Endothelial cell of umbilical vein (primary cell): Measurements from ENCODE around the gene CFL1. TPM values are rescaled to one million over a fixed set of nuclear protein-coding genes. Genes with fewer than 3 reads are reported as not detected.

Experiments
- BruUV-seq: library from RNA; stranded (reverse); fragments of 400-500 nt; replicated peaks from 2 replicates; lab custom pipeline; 2021; lab: Mats Ljungman, UMichigan
- CTCF ChIA-PET: fragments of 300-600, 350-600 bp; sonication (Branson Sonifier 250); formaldehyde crosslinking; loops from one replicate; lab custom pipeline; 2021; ENCODE audit warnings: antibody characterized with exemption, inconsistent platforms; lab: Charles Lee
- POLR2A ChIA-PET: fragments of 300-600, 350-600 bp; sonication (Branson Sonifier 250); formaldehyde crosslinking; loops from one replicate; lab custom pipeline; 2021; ENCODE audit warnings: antibody characterized with exemption, inconsistent platforms; lab: Charles Lee
- DNase-seq: peaks from one replicate; pipeline ENCODE4 v3.0.0-alpha.2; 2011; ENCODE audit warnings: low read depth, low spot score
- FAIRE-seq: peaks from 2 replicates; lab custom pipeline; 2011; peaks lifted over from hg19 to GRCh38; lab: Jason Lieb, UNC
- H2AFZ ChIP-seq: 2 replicates; pipeline ENCODE4 v1.6.0; 2012; ENCODE audit warnings: low read depth, low read length, control low read depth, inconsistent platforms
- H3K27ac ChIP-seq: 2 replicates; pipeline ENCODE4 v1.5.1; 2011; ENCODE audit warnings: low read depth, mild to moderate bottlenecking, control low read depth, low read length, moderate library complexity; ENCODE audit not compliant: insufficient read depth
- H3K27me3 ChIP-seq, 2 experiments: 2 replicates each; pipeline versions ENCODE4 v1.6.0 to v1.6.1; 2011; ENCODE audit warnings: low read length in 2 of 2, mixed read lengths in 1 of 2; ENCODE audit not compliant: control insufficient read depth in 2 of 2, insufficient read depth in 2 of 2
- H3K36me3 ChIP-seq, 2 experiments: 2 replicates in 1 of 2; 3 replicates in 1 of 2; pipeline ENCODE4 v1.5.1; 2011; ENCODE audit warnings: low read length in 2 of 2, mild to moderate bottlenecking in 1 of 2, moderate library complexity in 1 of 2; ENCODE audit not compliant: control insufficient read depth in 2 of 2, insufficient read depth in 2 of 2; ENCODE audit errors: extremely low read depth in 1 of 2
- H3K4me1 ChIP-seq: 3 replicates; pipeline ENCODE4 v1.5.1; 2011; ENCODE audit warnings: mild to moderate bottlenecking, low read length; ENCODE audit not compliant: control insufficient read depth, insufficient read depth; ENCODE audit errors: extremely low read depth
- H3K4me2 ChIP-seq: 2 replicates; pipeline ENCODE4 v1.6.1; 2011; ENCODE audit warnings: low read length, control low read depth, mixed read lengths; ENCODE audit not compliant: insufficient read depth
- H3K4me3 ChIP-seq, 3 experiments: fragments of 200-600 bp in 1 of 3; sonication (generic), shearing (Covaris generic) in 1 of 3; replicated peaks in 1 of 3; 2 replicates each; pipeline ENCODE4 v1.5.1; 2011 to 2016; ENCODE audit warnings: control low read depth in 3 of 3, low read length in 3 of 3, mild to moderate bottlenecking in 2 of 3, inconsistent platforms in 1 of 3, low read depth in 1 of 3, moderate library complexity in 1 of 3; ENCODE audit not compliant: insufficient read depth in 1 of 3
- H3K79me2 ChIP-seq: 2 replicates; pipeline ENCODE4 v1.6.0; 2012; ENCODE audit warnings: low read length, inconsistent platforms; ENCODE audit not compliant: control insufficient read depth, insufficient read depth
- H3K9ac ChIP-seq: replicated peaks from 2 replicates; pipeline ENCODE3; 2011; ENCODE audit warnings: low read length, control low read depth; ENCODE audit not compliant: insufficient read depth; ENCODE audit errors: extremely low read depth
- H3K9me1 ChIP-seq: replicated peaks from 3 replicates; pipeline ENCODE4 v1.6.0; 2011; ENCODE audit warnings: mild to moderate bottlenecking, low read length; ENCODE audit not compliant: control insufficient read depth, insufficient read depth; ENCODE audit errors: extremely low read depth
- H3K9me3 ChIP-seq: replicated peaks from 2 replicates; pipeline ENCODE4 v1.5.1; 2012; ENCODE audit warnings: low read length, inconsistent platforms; ENCODE audit not compliant: control insufficient read depth, insufficient read depth
- H4K20me1 ChIP-seq: replicated peaks from 2 replicates; pipeline ENCODE3; 2011; ENCODE audit warnings: mild to moderate bottlenecking, low read length; ENCODE audit not compliant: control insufficient read depth, insufficient read depth; ENCODE audit errors: extremely low read depth
- CTCF ChIP-seq, 2 donors: IDR thresholded peaks; 1 replicate in 1 of 2; 2 replicates in 1 of 2; pipeline ENCODE4 v1.5.1; 2011; ENCODE audit warnings: low read length in 2 of 2, mild to moderate bottlenecking in 2 of 2, moderate library complexity in 2 of 2, control low read depth in 1 of 2, inconsistent platforms in 1 of 2, low read depth in 1 of 2; ENCODE audit not compliant: insufficient read depth in 1 of 2; ENCODE audit errors: extremely low read depth in 1 of 2
- EZH2 ChIP-seq: IDR thresholded peaks from 2 replicates; pipeline ENCODE4 v1.6.1; 2012; ENCODE audit warnings: borderline replicate concordance, low read depth, mild to moderate bottlenecking, moderate library complexity, low read length, inconsistent platforms; ENCODE audit not compliant: severe bottlenecking
- FOS ChIP-seq: IDR thresholded peaks from 2 replicates; pipeline ENCODE4 v1.6.1; 2011; ENCODE audit warnings: mild to moderate bottlenecking, low read length, moderate library complexity, borderline replicate concordance; ENCODE audit not compliant: insufficient read depth
- GATA2 ChIP-seq: IDR thresholded peaks from 2 replicates; pipeline ENCODE4 v1.7.0; 2011; ENCODE audit warnings: low read depth, mild to moderate bottlenecking, moderate library complexity, mixed read lengths, low read length; ENCODE audit not compliant: insufficient read length, insufficient read depth
- JUN ChIP-seq: IDR thresholded peaks from 2 replicates; pipeline ENCODE4 v1.6.1; 2011; ENCODE audit warnings: borderline replicate concordance, low read depth; ENCODE audit not compliant: insufficient read length, insufficient read depth
- MYC ChIP-seq: IDR thresholded peaks from one replicate; pipeline ENCODE4 v1.6.1; 2011; ENCODE audit warnings: mild to moderate bottlenecking, low read depth, low read length
- POLR2A ChIP-seq: IDR thresholded peaks from 2 replicates; pipeline ENCODE4 v1.6.1; 2012; ENCODE audit warnings: low read depth, mild to moderate bottlenecking, control low read depth, low read length
- POLR2AphosphoS5 ChIP-seq: IDR thresholded peaks from 2 replicates; pipeline ENCODE4 v1.6.1; 2012; ENCODE audit warnings: low read depth, mild to moderate bottlenecking, control low read depth, low read length, moderate library complexity; ENCODE audit not compliant: insufficient read depth
- dilution Hi-C: fragments of 300-500 bp; cut with MboI; formaldehyde crosslinking; loops from one replicate; pipeline ENCODE4 v1.15.0; 2019; ENCODE audit warnings: low sequenced_read_pairs; ENCODE audit not compliant: extremely low pct_ligation_motif_present
- intact Hi-C: fragments of 100-400 bp; cut with micrococcal nuclease; formaldehyde crosslinking; loops from one replicate; pipeline ENCODE4 v1.10.0; 2022
- polyA plus RNA-seq, 4 experiments: library from polyadenylated mRNA; depleted of rRNA in 3 of 4; stranded (reverse) in 3 of 4; unstranded in 1 of 4; fragments of >200 nt; gene quantifications; 2 replicates each; pipeline versions ENCODE4 v1.2.1 to v1.2.3, GENCODE V29; 2011 to 2012; ENCODE audit warnings: missing spikeins in 1 of 4
- total RNA-seq: library from RNA; stranded (reverse); gene quantifications from 2 replicates; pipeline ENCODE4 v1.2.3, GENCODE V29; 2021
- TF ChIP-seq, protein P1 (sequence below): IDR thresholded peaks from 2 replicates; pipeline ENCODE4 v1.6.1; 2011; ENCODE audit not compliant: insufficient read depth, insufficient read length

The CFL1 gene
- total and polyA plus RNA-seq, 2 donors (not counting 3 experiments of a cell fraction or from before 2014, with no cell fraction given) = 1,844 to 2,403 TPM

DNA sequence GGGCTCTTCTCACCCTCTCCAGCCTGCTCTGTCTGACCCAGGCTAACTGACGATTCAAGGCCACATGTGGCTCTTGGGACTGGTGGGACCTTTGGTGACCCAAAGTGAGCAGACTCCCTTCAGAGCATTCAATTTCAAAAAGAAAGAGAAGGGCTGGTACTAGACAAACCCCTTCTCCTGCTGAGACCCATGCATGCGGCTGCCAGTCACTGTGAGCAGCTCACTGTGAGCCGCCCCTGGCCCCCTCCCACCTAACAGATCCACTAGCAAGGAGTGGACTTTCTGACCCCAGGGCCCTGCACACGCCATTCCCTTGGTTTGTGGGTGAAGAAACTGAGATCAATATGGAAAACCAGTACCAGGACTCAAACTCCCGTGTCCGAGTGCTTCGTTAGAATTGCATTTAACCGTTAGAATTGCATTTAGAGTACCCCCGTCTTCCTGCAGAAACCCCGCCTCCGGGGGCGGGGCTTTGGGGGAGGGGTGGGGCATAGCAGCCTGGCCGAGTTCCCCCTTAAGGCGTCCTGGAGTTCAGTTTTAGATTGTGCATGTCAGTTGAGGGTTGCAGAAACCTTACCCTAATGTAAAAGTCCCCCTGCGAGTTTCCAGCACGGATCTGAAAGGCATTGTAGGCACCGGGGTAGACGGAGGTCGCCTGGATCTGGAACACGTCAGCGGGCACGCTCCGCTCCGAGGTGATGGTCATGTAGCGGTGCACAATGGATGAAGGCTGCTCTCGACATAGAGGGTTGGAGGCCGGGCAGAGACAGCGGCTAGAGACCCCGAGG lies 9.5 kb upstream of the CFL1 start:
- FAIRE-seq (no peak), DNase-seq (no peak)
- Histone ChIP-seq H3K27me3 (no peaks in the 10 kb centered on the region), H3K79me2 (peaks cover 17% of the 10 kb centered on the region), H3K4me3 (no peak overlapping the region), H3K9me1 (no peaks in the 10 kb centered on the region), H4K20me1 (no peaks in the 10 kb centered on the region), H3K4me2 (no peak overlapping the region), H2AFZ (no peak overlapping the region), H3K36me3 (peaks cover 9 to 50% of the 10 kb centered on the region in 2 experiments), H3K27ac (no peak overlapping the region), H3K9me3 (no peaks in the 10 kb centered on the region), H3K9ac (no peak overlapping the region), H3K4me1 (peaks cover 14% of the 10 kb centered on the region)
- TF ChIP-seq, protein P1, sequence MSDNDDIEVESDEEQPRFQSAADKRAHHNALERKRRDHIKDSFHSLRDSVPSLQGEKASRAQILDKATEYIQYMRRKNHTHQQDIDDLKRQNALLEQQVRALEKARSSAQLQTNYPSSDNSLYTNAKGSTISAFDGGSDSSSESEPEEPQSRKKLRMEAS = no peak
- no peak for TF ChIP-seq POLR2AphosphoS5
- TF ChIP-seq JUN = no peak
- TF ChIP-seq CTCF (IDR thresholded peaks at IDR 0.05; ENCODE audit: extremely low read depth in 1 of 2, insufficient read depth in 1 of 2, low read depth in 1 of 2, low read length in 2 of 2) = no peak
- TF ChIP-seq GATA2 = no peak
- TF ChIP-seq POLR2A = no peak
- TF ChIP-seq FOS = no peak
- TF ChIP-seq MYC = no peak
- no peak for TF ChIP-seq EZH2
- intact Hi-C loops = no loop called here
- ChIA-PET POLR2A (no interaction called here), CTCF (interaction anchor here (2.2 to 7.1 kb wide), 4 partner anchors 7 to 20 kb away, joined by 8 to 73 read pairs (median 12); partner anchors contain the start of genes CFL1, FIBP and MUS81)
- BruUV-seq = no TSS peak
- dilution Hi-C loops = no loop called here
